ENCODE measurements around the gene PRSS53. TPM values are rescaled to one million over a fixed set of nuclear protein-coding genes. Genes with fewer than 3 reads are reported as not detected.
A peak's percentile ranks its signal among the peaks of the same experiment; 100 is the strongest.
"Not testable (repeated sequence)": the region's sequence is repeated elsewhere in the genome, so short reads cannot be mapped to it uniquely, and the experiment has no call there.

The PRSS53 gene
- total and polyA plus RNA-seq, 2 experiments from 2014 or later: 0.36 to 2.7 TPM

GRCh38 chr16:31136822-31137499, 48.2 kb upstream of the PRSS53 start:
- not testable (repeated sequence) for H3K9me3 Mint-ChIP-seq; DNase-seq (ENCODE audit: low spot score); H4K20me1 ChIP-seq (replicated peaks; ENCODE audit: insufficient read depth); H3K27ac Mint-ChIP-seq; H3K27ac ChIP-seq (ENCODE audit: low read depth); H3K36me3 ChIP-seq (ENCODE audit: insufficient read depth); H3K4me3 ChIP-seq; ATAC-seq; H3K4me2 ChIP-seq; H3K79me2 ChIP-seq (replicated peaks; ENCODE audit: insufficient read depth); H3K9me2 ChIP-seq (ENCODE audit: insufficient read depth); H3K4me3 Mint-ChIP-seq; H3K27me3 ChIP-seq (ENCODE audit: insufficient read depth); H2AFZ ChIP-seq; H3F3A ChIP-seq (replicated peaks; ENCODE audit: low read depth)
- Mint-ChIP-seq H3K4me1 (peaks cover 65% of the 10 kb centered on the region), H3K27me3 (ENCODE audit: insufficient read depth, low read depth, poor library complexity) (peaks cover 34% of the 10 kb centered on the region), H3K36me3 (ENCODE audit: low read depth) (peaks cover 22% of the 10 kb centered on the region)
- peaks cover 35% of the 10 kb centered on the region for H3K4me1 ChIP-seq (ENCODE audit: insufficient read depth)

- Histone ChIP-seq H3F3A (replicated peaks; ENCODE audit: low read depth) (0 out of 2 replicates have a peak, but pooled peaks cover 3% of the 10 kb centered on the region), H3K4me2 (no peak overlapping the region), H3K27me3 (ENCODE audit: insufficient read depth) (no peaks in the 10 kb centered on the region), H3K36me3 (ENCODE audit: insufficient read depth) (peaks cover 6% of the 10 kb centered on the region), H3K4me1 (ENCODE audit: insufficient read depth) (peaks cover 34% of the 10 kb centered on the region), H3K79me2 (replicated peaks; ENCODE audit: insufficient read depth) (peaks cover 8% of the 10 kb centered on the region; the same call in 1 of the 2 replicates), H3K4me3 (no peak overlapping the region), H3K27ac (ENCODE audit: low read depth) (no peak overlapping the region), H3K9me2 (ENCODE audit: insufficient read depth) (no peaks in the 10 kb centered on the region), H4K20me1 (replicated peaks; ENCODE audit: insufficient read depth) (no peaks in the 10 kb centered on the region; the same call in 1 of the 2 replicates), H2AFZ (no peak overlapping the region)
- H3K27ac Mint-ChIP-seq: no peak overlapping the region
- peaks cover 27% of the 10 kb centered on the region for H3K36me3 Mint-ChIP-seq (ENCODE audit: low read depth)
- H3K4me1 Mint-ChIP-seq: peaks cover 65% of the 10 kb centered on the region
- H3K27me3 Mint-ChIP-seq (ENCODE audit: insufficient read depth, low read depth, poor library complexity): peaks cover 29% of the 10 kb centered on the region
- DNase-seq (ENCODE audit: low spot score) (no peak), ATAC-seq (no peak)
- no peaks in the 10 kb centered on the region; the same call in 2 of the 3 replicates for H3K9me3 Mint-ChIP-seq
- TF ChIP-seq NANOG (IDR thresholded peaks at IDR 0.05; ENCODE audit: borderline replicate concordance) (no peak), STAT1 (IDR thresholded peaks at IDR 0.05; ENCODE audit: unreplicated experiment) (no peak), POLR2AphosphoS5 (IDR thresholded peaks at IDR 0.05; ENCODE audit: low read depth) (no peak), ZNF331 (CRISPR knock-in tag; IDR thresholded peaks at IDR 0.05; ENCODE audit: low read depth) (no peak), EZH2phosphoT487 (IDR thresholded peaks at IDR 0.05; ENCODE audit: unreplicated experiment) (no peak)
- TF ChIP-seq, protein P1, sequence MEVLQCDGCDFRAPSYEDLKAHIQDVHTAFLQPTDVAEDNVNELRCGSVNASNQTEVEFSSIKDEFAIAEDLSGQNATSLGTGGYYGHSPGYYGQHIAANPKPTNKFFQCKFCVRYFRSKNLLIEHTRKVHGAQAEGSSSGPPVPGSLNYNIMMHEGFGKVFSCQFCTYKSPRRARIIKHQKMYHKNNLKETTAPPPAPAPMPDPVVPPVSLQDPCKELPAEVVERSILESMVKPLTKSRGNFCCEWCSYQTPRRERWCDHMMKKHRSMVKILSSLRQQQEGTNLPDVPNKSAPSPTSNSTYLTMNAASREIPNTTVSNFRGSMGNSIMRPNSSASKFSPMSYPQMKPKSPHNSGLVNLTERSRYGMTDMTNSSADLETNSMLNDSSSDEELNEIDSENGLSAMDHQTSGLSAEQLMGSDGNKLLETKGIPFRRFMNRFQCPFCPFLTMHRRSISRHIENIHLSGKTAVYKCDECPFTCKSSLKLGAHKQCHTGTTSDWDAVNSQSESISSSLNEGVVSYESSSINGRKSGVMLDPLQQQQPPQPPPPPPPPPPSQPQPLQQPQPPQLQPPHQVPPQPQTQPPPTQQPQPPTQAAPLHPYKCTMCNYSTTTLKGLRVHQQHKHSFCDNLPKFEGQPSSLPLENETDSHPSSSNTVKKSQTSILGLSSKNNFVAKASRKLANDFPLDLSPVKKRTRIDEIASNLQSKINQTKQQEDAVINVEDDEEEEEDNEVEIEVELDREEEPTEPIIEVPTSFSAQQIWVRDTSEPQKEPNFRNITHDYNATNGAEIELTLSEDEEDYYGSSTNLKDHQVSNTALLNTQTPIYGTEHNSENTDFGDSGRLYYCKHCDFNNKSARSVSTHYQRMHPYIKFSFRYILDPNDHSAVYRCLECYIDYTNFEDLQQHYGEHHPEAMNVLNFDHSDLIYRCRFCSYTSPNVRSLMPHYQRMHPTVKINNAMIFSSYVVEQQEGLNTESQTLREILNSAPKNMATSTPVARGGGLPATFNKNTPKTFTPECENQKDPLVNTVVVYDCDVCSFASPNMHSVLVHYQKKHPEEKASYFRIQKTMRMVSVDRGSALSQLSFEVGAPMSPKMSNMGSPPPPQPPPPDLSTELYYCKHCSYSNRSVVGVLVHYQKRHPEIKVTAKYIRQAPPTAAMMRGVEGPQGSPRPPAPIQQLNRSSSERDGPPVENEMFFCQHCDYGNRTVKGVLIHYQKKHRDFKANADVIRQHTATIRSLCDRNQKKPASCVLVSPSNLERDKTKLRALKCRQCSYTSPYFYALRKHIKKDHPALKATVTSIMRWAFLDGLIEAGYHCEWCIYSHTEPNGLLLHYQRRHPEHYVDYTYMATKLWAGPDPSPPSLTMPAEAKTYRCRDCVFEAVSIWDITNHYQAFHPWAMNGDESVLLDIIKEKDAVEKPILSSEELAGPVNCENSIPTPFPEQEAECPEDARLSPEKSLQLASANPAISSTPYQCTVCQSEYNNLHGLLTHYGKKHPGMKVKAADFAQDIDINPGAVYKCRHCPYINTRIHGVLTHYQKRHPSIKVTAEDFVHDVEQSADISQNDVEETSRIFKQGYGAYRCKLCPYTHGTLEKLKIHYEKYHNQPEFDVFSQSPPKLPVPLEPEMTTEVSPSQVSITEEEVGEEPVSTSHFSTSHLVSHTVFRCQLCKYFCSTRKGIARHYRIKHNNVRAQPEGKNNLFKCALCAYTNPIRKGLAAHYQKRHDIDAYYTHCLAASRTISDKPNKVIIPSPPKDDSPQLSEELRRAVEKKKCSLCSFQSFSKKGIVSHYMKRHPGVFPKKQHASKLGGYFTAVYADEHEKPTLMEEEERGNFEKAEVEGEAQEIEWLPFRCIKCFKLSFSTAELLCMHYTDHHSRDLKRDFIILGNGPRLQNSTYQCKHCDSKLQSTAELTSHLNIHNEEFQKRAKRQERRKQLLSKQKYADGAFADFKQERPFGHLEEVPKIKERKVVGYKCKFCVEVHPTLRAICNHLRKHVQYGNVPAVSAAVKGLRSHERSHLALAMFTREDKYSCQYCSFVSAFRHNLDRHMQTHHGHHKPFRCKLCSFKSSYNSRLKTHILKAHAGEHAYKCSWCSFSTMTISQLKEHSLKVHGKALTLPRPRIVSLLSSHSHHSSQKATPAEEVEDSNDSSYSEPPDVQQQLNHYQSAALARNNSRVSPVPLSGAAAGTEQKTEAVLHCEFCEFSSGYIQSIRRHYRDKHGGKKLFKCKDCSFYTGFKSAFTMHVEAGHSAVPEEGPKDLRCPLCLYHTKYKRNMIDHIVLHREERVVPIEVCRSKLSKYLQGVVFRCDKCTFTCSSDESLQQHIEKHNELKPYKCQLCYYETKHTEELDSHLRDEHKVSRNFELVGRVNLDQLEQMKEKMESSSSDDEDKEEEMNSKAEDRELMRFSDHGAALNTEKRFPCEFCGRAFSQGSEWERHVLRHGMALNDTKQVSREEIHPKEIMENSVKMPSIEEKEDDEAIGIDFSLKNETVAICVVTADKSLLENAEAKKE (CRISPR knock-in tag; IDR thresholded peaks at IDR 0.05): no peak
- H3K4me3 Mint-ChIP-seq: peak overlapping the region; percentile 94
These were observed 47.5 kb upstream of the PRSS53 start for GRCh38 chr16:31136287-31136662.
